Keratinocyte (primary cell): Measurements from ENCODE around the gene SMU1. TPM values are rescaled to one million over a fixed set of nuclear protein-coding genes. Genes with fewer than 3 reads are reported as not detected.

Source experiments
- DNase-seq: peaks from one replicate; pipeline ENCODE4 v3.0.0-alpha.2; 2011; ENCODE audit warnings: low read depth, missing footprints, low spot score
- FAIRE-seq: peaks from 2 replicates; lab custom pipeline; 2011; peaks lifted over from hg19 to GRCh38; lab: Jason Lieb, UNC
- H2AFZ ChIP-seq: 2 replicates; pipeline ENCODE4 v1.6.0; 2012; ENCODE audit warnings: low read length, control low read depth, inconsistent platforms; ENCODE audit not compliant: control insufficient read depth
- H3K27ac ChIP-seq: 2 replicates; pipeline ENCODE4 v1.5.1; 2011; ENCODE audit warnings: low read length; ENCODE audit not compliant: control insufficient read depth, insufficient read depth
- H3K27me3 ChIP-seq: 3 replicates; pipeline ENCODE4 v1.6.0; 2011; ENCODE audit warnings: low read length; ENCODE audit not compliant: control insufficient read depth, insufficient read depth; ENCODE audit errors: extremely low read depth
- H3K36me3 ChIP-seq, 2 experiments: 2 replicates in 1 of 2; 3 replicates in 1 of 2; pipeline ENCODE4 v1.5.1; 2011; ENCODE audit warnings: low read length in 2 of 2, mild to moderate bottlenecking in 1 of 2; ENCODE audit not compliant: control insufficient read depth in 2 of 2, insufficient read depth in 2 of 2; ENCODE audit errors: extremely low read depth in 1 of 2
- H3K4me1 ChIP-seq: 3 replicates; pipeline ENCODE4 v1.5.1; 2011; ENCODE audit warnings: low read length; ENCODE audit not compliant: control insufficient read depth, insufficient read depth; ENCODE audit errors: extremely low read depth
- H3K4me2 ChIP-seq: 3 replicates; pipeline ENCODE4 v1.6.0; 2011; ENCODE audit warnings: low read depth, low read length; ENCODE audit not compliant: control insufficient read depth, insufficient read depth; ENCODE audit errors: extremely low read depth
- H3K4me3 ChIP-seq, 3 experiments: fragments of 200-600 bp in 1 of 3; sonication (generic) in 1 of 3; 2 replicates in 2 of 3; 3 replicates in 1 of 3; pipeline ENCODE4 v1.5.1; 2011 to 2016; ENCODE audit warnings: low read length in 3 of 3, mild to moderate bottlenecking in 3 of 3, control low read depth in 2 of 3, inconsistent platforms in 1 of 3, low read depth in 1 of 3, mixed read lengths in 1 of 3, mixed run types in 1 of 3, moderate library complexity in 1 of 3; ENCODE audit not compliant: control insufficient read depth in 2 of 3, insufficient read depth in 2 of 3; ENCODE audit errors: extremely low read depth in 1 of 3
- H3K79me2 ChIP-seq: 2 replicates; pipeline ENCODE4 v1.6.0; 2012; ENCODE audit warnings: low read length; ENCODE audit not compliant: control insufficient read depth, insufficient read depth
- H3K9ac ChIP-seq: 3 replicates; pipeline ENCODE4 v1.6.0; 2011; ENCODE audit warnings: low read length; ENCODE audit not compliant: control insufficient read depth, insufficient read depth; ENCODE audit errors: extremely low read depth
- H3K9me1 ChIP-seq: 3 replicates; pipeline ENCODE4 v1.6.0; 2011; ENCODE audit warnings: low read length; ENCODE audit not compliant: control insufficient read depth, insufficient read depth; ENCODE audit errors: extremely low read depth
- H3K9me3 ChIP-seq: 2 replicates; pipeline ENCODE4 v1.5.1; 2012; ENCODE audit warnings: low read depth, low read length; ENCODE audit not compliant: control insufficient read depth
- H4K20me1 ChIP-seq: 3 replicates; pipeline ENCODE4 v1.6.0; 2011; ENCODE audit warnings: low read length; ENCODE audit not compliant: control insufficient read depth, insufficient read depth; ENCODE audit errors: extremely low read depth
- CTCF ChIP-seq, 3 experiments: IDR thresholded peaks in 1 of 3; conservative IDR thresholded peaks in 1 of 3; optimal IDR thresholded peaks in 1 of 3; 2 replicates in 2 of 3; 3 replicates in 1 of 3; pipeline versions ENCODE3 to v1.5.1; 2011; ENCODE audit warnings: low read length in 3 of 3, mild to moderate bottlenecking in 3 of 3, moderate library complexity in 2 of 3, control low read depth in 1 of 3, inconsistent platforms in 1 of 3; ENCODE audit not compliant: insufficient read depth in 2 of 3; ENCODE audit errors: extremely low read depth in 1 of 3
- EZH2 ChIP-seq: IDR thresholded peaks from one replicate; pipeline ENCODE4 v1.6.1; 2012; ENCODE audit warnings: inconsistent platforms, mild to moderate bottlenecking, low read length, moderate library complexity
- dilution Hi-C: fragments of 300-500 bp; cut with MboI; formaldehyde crosslinking; loops from one replicate; pipeline ENCODE4 v1.7.0; 2020; ENCODE audit warnings: low sequenced_read_pairs; ENCODE audit not compliant: extremely low pct_ligation_motif_present
- polyA plus RNA-seq, 5 experiments: library from polyadenylated mRNA; depleted of rRNA in 3 of 5; stranded (reverse) in 3 of 5; stranded (forward) in 1 of 5; unstranded in 1 of 5; fragments of >200 nt; gene quantifications; 1 replicate in 1 of 5; 2 replicates in 3 of 5; 3 replicates in 1 of 5; pipeline versions ENCODE4 v1.2.1 to v1.2.3, GENCODE V29; 2011 to 2012; ENCODE audit warnings: missing spikeins in 2 of 5, low read depth in 1 of 5, low replicate concordance in 1 of 5

The SMU1 gene
- polyA plus RNA-seq, 1 donor (not counting 4 experiments of a cell fraction or from before 2014, with no cell fraction given) = 20.3 TPM

- H4K20me1 ChIP-seq = no peaks in the 10 kb centered on the region
- H3K36me3 ChIP-seq = peaks cover 9 to 25% of the 10 kb centered on the region in 2 experiments
- dilution Hi-C loops = no loop called here
- TF ChIP-seq CTCF (optimal IDR thresholded peaks at IDR 0.05 in 1 of 3, IDR thresholded peaks at IDR 0.05 in 1 of 3, conservative IDR thresholded peaks at IDR 0.05 in 1 of 3; ENCODE audit: extremely low read depth in 1 of 3, insufficient read depth in 2 of 3, low read length in 3 of 3) (no peak), EZH2 (no peak)
- H3K9ac ChIP-seq = no peak overlapping the region
- no peak overlapping the region for H3K4me2 ChIP-seq
- DNase-seq (no peak), FAIRE-seq (no peak)
- no peaks in the 10 kb centered on the region for H3K27me3 ChIP-seq
- no peaks in the 10 kb centered on the region for H3K4me1 ChIP-seq
- H3K79me2 ChIP-seq = no peaks in the 10 kb centered on the region
- H3K27ac ChIP-seq = no peak overlapping the region
- no peaks in the 10 kb centered on the region for H3K9me3 ChIP-seq
- no peak overlapping the region for H2AFZ ChIP-seq
- no peaks in the 10 kb centered on the region for H3K9me1 ChIP-seq
- H3K4me3 ChIP-seq = no peak overlapping the region
These were observed 25.3 kb downstream of the SMU1 start for GRCh38 chr9:33051144-33051543.

DNA sequence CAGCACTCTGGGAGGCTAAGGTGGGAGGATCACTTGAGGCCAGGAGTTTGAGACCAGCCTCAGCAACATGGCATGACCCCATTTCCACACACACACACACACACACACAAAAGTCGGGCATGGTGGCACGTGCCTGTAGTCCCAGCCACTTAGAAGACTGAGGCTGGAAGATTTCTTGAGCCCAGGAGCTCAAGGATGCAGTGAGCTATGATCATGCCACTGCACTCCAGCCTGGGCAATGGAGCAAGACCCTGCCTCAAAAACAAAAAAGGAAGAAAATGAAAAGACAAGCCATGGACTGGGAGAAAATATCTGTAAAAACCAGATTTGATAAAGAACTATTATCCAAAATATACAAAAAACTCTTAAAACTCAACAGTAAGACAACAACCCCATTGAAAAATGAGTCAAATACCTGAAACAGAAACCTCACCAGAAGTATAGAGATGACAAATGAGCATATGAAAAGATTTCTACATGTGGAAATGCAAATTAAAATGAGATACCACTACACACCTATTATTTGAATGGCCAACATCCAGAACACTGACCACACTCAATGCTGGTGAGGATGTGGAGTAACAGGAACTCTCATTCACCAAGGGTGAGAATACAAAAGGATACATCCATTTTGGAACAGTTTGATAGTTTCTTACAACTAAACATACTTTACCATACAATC lies 26.7 kb downstream of the SMU1 start:
- DNase-seq (no peak), FAIRE-seq (peak; percentile 41)
- Histone ChIP-seq H3K4me2 (no peak overlapping the region), H3K4me1 (peaks cover 2% of the 10 kb centered on the region), H3K27ac (no peak overlapping the region), H3K27me3 (no peaks in the 10 kb centered on the region), H4K20me1 (no peaks in the 10 kb centered on the region), H3K9me1 (no peaks in the 10 kb centered on the region), H3K9ac (no peak overlapping the region), H3K79me2 (no peaks in the 10 kb centered on the region), H3K4me3 (no peak overlapping the region), H2AFZ (no peak overlapping the region), H3K36me3 (peaks cover 6 to 23% of the 10 kb centered on the region in 2 experiments), H3K9me3 (no peaks in the 10 kb centered on the region)
- TF ChIP-seq CTCF (optimal IDR thresholded peaks at IDR 0.05 in 1 of 3, IDR thresholded peaks at IDR 0.05 in 1 of 3, conservative IDR thresholded peaks at IDR 0.05 in 1 of 3; ENCODE audit: extremely low read depth in 1 of 3, insufficient read depth in 2 of 3, low read length in 3 of 3) = no peak
- TF ChIP-seq EZH2 = no peak
- dilution Hi-C loops = no loop called here
